SK-N-SH treated with all-trans-retinoic acid at 6 μM for 48 hours (cell line): Measurements from ENCODE around the gene PIP4K2C.
"Not testable (repeated sequence)": the region's sequence is repeated elsewhere in the genome, so short reads cannot be mapped to it uniquely, and the experiment has no call there.

ENCODE experiments used
- ATAC-seq: fragments of 200-7000 bp; cut with Tn5 transposase; 3 replicates; pipeline ENCODE4 v1.9.1; 2020; ENCODE audit warnings: mild to moderate bottlenecking, moderate library complexity
- ARNTL ChIP-seq: fragments of 450-650 bp; formaldehyde crosslinking; IDR thresholded peaks from 2 replicates; pipeline ENCODE4 v1.5.0; 2020; ENCODE audit warnings: low read depth, mild to moderate bottlenecking, moderate library complexity, borderline replicate concordance
- BACH2 ChIP-seq: fragments of 250-450 bp; sonication (Bioruptor Pico); IDR thresholded peaks from 2 replicates; pipeline ENCODE4 v1.9.0; 2021; ENCODE audit warnings: mild to moderate bottlenecking, borderline replicate concordance
- CSDC2 ChIP-seq: fragments of 250-450 bp; sonication (Bioruptor Pico); IDR thresholded peaks from 2 replicates; pipeline ENCODE4 v1.5.0; 2020; ENCODE audit warnings: mild to moderate bottlenecking, moderate library complexity
- ESRRG ChIP-seq: fragments of 250-450 bp; sonication (Bioruptor Pico); IDR thresholded peaks from 2 replicates; pipeline ENCODE4 v1.6.1; 2021; ENCODE audit warnings: mild to moderate bottlenecking
- GLIS3 ChIP-seq: fragments of 250-450 bp; sonication (Bioruptor Pico); IDR thresholded peaks from 2 replicates; pipeline ENCODE4 v1.5.0; 2020; ENCODE audit warnings: mild to moderate bottlenecking, moderate library complexity
- ISL1 ChIP-seq: fragments of 250-450 bp; sonication (Bioruptor Pico); IDR thresholded peaks from 2 replicates; pipeline ENCODE4 v2.1.2; 2022; ENCODE audit warnings: mild to moderate bottlenecking, moderate library complexity
- OSR1 ChIP-seq: fragments of 250-450 bp; sonication (Bioruptor Pico); IDR thresholded peaks from 2 replicates; pipeline ENCODE4 v1.8.0; 2022; ENCODE audit warnings: moderate library complexity, mild to moderate bottlenecking, inconsistent platforms
- PPARA ChIP-seq: fragments of 250-450 bp; sonication (Bioruptor Pico); IDR thresholded peaks from 2 replicates; pipeline ENCODE4 v1.5.0; 2020; ENCODE audit warnings: mild to moderate bottlenecking, borderline replicate concordance
- RARB ChIP-seq: fragments of 250-450 bp; sonication (Bioruptor Pico); IDR thresholded peaks from 2 replicates; pipeline ENCODE4 v1.8.0; 2021; ENCODE audit warnings: mild to moderate bottlenecking, moderate library complexity
- TCF4 ChIP-seq: fragments of 250-450 bp; sonication (Bioruptor Pico); IDR thresholded peaks from 2 replicates; pipeline ENCODE4 v1.8.0; 2021; ENCODE audit warnings: mild to moderate bottlenecking, moderate library complexity, borderline replicate concordance
- TOX ChIP-seq: fragments of 250-450 bp; sonication (Bioruptor Pico); IDR thresholded peaks from 2 replicates; pipeline ENCODE4 v1.8.0; 2021; ENCODE audit warnings: mild to moderate bottlenecking, moderate library complexity, borderline replicate concordance
- ZFP3 ChIP-seq: fragments of 250-450 bp; sonication (Bioruptor Pico); IDR thresholded peaks from 2 replicates; pipeline ENCODE4 v1.5.0; 2020; ENCODE audit warnings: mild to moderate bottlenecking, moderate library complexity
- ZFP30 ChIP-seq: fragments of 450-650 bp; formaldehyde crosslinking; IDR thresholded peaks from 2 replicates; pipeline ENCODE4 v1.5.0; 2022; ENCODE audit warnings: mild to moderate bottlenecking, moderate library complexity
- ZNF565 ChIP-seq: fragments of 450-650 bp; formaldehyde crosslinking; conservative IDR thresholded peaks from 2 replicates; pipeline ENCODE4 v1.5.0; 2020; ENCODE audit warnings: low read depth, mild to moderate bottlenecking, moderate library complexity
- ZNF70 ChIP-seq: fragments of 450-650 bp; formaldehyde crosslinking; IDR thresholded peaks from 2 replicates; pipeline ENCODE4 v1.5.0; 2020; ENCODE audit warnings: mild to moderate bottlenecking, moderate library complexity
- ZNF8 ChIP-seq: fragments of 450-650 bp; formaldehyde crosslinking; IDR thresholded peaks from 2 replicates; pipeline ENCODE4 v1.5.0; 2020; ENCODE audit warnings: mild to moderate bottlenecking, moderate library complexity
- TF ChIP-seq, protein P1 (sequence below): fragments of 250-450 bp; sonication (Bioruptor Pico); IDR thresholded peaks from 2 replicates; pipeline ENCODE4 v1.8.0; 2020; ENCODE audit warnings: mild to moderate bottlenecking, moderate library complexity, borderline replicate concordance
- TF ChIP-seq, protein P2 (sequence below): fragments of 250-450 bp; sonication (Bioruptor Pico); IDR thresholded peaks from 2 replicates; pipeline ENCODE4 v1.5.1; 2021; ENCODE audit warnings: mild to moderate bottlenecking, moderate library complexity
- TF ChIP-seq, protein P3 (sequence below): fragments of 250-450 bp; sonication (Bioruptor Pico); IDR thresholded peaks from 2 replicates; pipeline ENCODE4 v1.5.0; 2020; ENCODE audit warnings: mild to moderate bottlenecking, moderate library complexity
- TF ChIP-seq, protein P4 (sequence below): fragments of 250-450 bp; sonication (Bioruptor Pico); IDR thresholded peaks from 2 replicates; pipeline ENCODE4 v1.5.1; 2020; ENCODE audit warnings: low read depth, mild to moderate bottlenecking, moderate library complexity

Gene PIP4K2C

DNA sequence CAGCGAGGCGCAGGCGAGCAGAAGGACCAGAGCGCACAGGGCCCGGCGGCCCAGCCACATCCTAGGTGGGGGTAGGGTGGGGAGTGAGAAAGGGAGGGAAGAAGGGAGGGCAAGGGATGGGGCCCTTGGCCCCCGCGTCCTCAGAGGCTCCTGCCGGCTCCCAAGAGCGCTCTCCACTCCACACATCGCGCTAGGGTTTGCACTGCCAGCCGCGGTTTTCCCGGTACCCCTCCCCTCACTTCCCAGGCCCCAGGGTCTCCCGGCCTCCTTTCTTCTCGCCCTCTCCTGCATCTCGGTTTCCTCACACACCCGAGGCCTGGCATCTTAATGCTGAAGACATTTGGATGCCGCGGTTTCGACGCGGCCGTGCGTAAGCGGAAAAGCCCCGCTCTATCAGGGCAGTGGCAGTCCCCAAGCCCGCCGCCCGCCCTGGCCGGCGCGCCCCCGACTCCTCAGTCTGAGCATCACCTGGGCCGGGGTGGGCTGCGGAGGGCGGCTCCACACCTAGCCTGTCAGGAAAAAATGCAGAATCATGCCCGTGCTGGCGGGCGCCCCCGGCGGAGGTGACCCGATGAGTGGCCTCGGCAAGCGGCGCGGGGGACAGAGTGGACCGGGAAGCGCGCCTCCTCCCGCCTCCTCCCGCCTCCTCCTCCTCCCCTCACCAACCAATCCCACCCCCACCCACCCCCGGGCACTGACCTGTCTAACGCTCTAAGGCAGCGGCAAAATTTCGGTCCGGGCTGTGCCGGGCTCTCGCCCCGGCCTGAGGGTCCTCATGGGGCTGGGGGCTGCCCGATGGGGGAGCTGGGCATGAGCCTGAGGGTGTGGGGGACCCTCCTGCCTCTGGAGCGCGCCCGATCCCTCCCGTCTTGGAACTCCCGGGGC is 41.3 kb downstream of the PIP4K2C start (continued):
- TF ChIP-seq, protein P1, sequence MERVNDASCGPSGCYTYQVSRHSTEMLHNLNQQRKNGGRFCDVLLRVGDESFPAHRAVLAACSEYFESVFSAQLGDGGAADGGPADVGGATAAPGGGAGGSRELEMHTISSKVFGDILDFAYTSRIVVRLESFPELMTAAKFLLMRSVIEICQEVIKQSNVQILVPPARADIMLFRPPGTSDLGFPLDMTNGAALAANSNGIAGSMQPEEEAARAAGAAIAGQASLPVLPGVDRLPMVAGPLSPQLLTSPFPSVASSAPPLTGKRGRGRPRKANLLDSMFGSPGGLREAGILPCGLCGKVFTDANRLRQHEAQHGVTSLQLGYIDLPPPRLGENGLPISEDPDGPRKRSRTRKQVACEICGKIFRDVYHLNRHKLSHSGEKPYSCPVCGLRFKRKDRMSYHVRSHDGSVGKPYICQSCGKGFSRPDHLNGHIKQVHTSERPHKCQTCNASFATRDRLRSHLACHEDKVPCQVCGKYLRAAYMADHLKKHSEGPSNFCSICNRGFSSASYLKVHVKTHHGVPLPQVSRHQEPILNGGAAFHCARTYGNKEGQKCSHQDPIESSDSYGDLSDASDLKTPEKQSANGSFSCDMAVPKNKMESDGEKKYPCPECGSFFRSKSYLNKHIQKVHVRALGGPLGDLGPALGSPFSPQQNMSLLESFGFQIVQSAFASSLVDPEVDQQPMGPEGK (CRISPR knock-in tag), result no peak

DNA sequence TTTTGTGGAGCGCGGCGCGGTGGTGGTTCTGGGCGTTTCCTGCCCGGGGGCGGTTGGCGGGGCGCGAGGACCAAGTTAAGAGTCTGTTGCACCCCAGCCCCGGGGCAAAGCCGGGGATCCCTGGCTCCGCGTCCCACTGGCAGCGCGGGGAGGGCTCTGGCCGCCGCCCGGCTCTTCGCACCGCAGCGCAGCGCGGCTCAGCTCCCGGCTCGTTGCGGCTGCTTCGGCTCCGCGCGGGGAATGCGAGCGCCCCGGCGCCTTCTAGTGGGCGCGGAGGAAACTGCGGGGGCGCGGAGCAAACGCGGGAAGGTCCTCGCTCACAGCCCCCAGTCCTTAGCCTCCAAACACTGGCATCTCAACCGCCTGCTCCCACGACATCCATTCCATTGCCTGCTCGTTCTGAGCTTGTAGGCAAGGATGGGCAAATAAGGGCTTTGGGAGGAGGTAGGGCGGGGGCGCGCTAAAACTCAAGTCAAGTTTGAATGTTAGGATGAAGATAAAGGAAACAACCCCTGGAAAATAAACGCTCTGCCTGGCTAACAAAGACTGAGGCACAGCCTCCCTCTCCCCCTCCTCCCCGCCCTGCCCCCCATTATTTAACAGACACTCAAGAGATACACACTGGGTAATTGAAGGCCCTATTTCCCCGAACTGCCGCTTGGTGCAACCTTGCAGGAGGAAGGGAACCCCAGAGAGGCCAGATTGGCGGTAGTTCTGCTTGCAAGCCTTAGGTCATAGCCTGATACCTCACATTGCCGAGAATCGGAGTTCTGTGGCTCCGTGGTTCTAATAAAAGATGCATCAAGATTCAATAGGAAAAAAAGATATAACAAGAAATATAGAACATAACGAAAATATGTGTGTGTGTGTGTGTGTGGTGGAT is 42.2 kb downstream of the PIP4K2C start, which contains the start of gene B4GALNT1:
Gene B4GALNT1, minus strand, starts transcription at position 244 of the 883 bp plus-strand sequence. CDS start 1,069 bp downstream, outside the sequence.
- TF ChIP-seq, protein P2, sequence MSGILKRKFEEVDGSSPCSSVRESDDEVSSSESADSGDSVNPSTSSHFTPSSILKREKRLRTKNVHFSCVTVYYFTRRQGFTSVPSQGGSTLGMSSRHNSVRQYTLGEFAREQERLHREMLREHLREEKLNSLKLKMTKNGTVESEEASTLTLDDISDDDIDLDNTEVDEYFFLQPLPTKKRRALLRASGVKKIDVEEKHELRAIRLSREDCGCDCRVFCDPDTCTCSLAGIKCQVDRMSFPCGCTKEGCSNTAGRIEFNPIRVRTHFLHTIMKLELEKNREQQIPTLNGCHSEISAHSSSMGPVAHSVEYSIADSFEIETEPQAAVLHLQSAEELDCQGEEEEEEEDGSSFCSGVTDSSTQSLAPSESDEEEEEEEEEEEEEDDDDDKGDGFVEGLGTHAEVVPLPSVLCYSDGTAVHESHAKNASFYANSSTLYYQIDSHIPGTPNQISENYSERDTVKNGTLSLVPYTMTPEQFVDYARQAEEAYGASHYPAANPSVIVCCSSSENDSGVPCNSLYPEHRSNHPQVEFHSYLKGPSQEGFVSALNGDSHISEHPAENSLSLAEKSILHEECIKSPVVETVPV, result no peak
- TF ChIP-seq ZNF70 (no peak), BACH2 (CRISPR knock-in tag) (no peak), CSDC2 (CRISPR knock-in tag) (no peak), TCF4 (CRISPR knock-in tag) (no peak), ZNF8 (CRISPR knock-in tag) (no peak), ARNTL (CRISPR knock-in tag) (no peak), GLIS3 (CRISPR knock-in tag) (no peak), ZFP30 (CRISPR knock-in tag) (no peak), RARB (CRISPR knock-in tag) (no peak), ISL1 (no peak), ZNF565 (CRISPR knock-in tag) (no peak)
- TF ChIP-seq, protein P3, sequence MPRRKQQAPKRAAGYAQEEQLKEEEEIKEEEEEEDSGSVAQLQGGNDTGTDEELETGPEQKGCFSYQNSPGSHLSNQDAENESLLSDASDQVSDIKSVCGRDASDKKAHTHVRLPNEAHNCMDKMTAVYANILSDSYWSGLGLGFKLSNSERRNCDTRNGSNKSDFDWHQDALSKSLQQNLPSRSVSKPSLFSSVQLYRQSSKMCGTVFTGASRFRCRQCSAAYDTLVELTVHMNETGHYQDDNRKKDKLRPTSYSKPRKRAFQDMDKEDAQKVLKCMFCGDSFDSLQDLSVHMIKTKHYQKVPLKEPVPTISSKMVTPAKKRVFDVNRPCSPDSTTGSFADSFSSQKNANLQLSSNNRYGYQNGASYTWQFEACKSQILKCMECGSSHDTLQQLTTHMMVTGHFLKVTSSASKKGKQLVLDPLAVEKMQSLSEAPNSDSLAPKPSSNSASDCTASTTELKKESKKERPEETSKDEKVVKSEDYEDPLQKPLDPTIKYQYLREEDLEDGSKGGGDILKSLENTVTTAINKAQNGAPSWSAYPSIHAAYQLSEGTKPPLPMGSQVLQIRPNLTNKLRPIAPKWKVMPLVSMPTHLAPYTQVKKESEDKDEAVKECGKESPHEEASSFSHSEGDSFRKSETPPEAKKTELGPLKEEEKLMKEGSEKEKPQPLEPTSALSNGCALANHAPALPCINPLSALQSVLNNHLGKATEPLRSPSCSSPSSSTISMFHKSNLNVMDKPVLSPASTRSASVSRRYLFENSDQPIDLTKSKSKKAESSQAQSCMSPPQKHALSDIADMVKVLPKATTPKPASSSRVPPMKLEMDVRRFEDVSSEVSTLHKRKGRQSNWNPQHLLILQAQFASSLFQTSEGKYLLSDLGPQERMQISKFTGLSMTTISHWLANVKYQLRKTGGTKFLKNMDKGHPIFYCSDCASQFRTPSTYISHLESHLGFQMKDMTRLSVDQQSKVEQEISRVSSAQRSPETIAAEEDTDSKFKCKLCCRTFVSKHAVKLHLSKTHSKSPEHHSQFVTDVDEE (CRISPR knock-in tag), result no peak
- TF ChIP-seq, all 23 proteins: peak for 0
- peak; percentile 92 for ATAC-seq

DNA sequence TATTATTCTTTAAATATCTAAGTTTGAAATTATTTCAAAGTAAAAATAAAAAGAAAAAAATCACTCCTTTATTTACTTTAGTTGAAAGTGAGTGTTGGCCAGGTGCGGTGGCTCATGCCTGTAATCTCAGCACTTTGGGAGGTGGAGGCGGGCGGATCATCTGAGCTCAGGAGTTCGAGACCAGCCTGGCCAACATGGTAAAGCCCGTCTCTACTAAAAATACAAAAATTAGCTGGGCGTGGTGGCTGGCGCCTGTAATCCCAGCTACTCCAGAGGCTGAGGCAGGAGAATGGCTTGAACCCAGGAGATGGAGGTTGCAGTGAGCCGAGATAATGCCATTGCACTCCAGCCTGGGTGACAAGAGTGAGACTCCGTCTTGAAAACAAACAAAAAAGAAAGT is 45.7 kb downstream of the PIP4K2C start:
- not testable (repeated sequence) for ATAC-seq

DNA sequence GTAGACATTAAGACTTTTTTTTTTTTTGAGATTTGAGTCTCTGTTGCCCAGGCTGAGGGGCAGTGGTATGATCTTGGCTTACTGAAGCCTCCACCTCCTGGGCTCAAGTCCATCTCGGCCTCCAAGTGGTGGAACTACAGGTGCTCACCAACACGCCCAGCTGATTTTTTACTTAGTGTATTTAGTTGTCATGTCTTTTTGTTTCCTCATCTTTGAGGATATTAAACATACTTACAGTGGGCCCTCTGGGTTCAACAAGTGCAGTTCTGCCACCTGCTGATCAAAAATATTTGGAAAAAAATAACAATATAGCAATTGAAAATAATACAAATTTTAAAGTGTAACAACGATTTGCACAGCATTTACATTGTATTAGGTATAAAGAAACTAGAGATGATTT is 46.4 kb downstream of the PIP4K2C start:
- no peak for ATAC-seq
- no peak for TF ChIP-seq PPARA (CRISPR knock-in tag)
- TF ChIP-seq ESRRG, result no peak
- TF ChIP-seq CSDC2 (CRISPR knock-in tag), result no peak
- no peak for TF ChIP-seq ZFP30 (CRISPR knock-in tag)
- TF ChIP-seq, protein P2, result no peak
- TF ChIP-seq, protein P4, sequence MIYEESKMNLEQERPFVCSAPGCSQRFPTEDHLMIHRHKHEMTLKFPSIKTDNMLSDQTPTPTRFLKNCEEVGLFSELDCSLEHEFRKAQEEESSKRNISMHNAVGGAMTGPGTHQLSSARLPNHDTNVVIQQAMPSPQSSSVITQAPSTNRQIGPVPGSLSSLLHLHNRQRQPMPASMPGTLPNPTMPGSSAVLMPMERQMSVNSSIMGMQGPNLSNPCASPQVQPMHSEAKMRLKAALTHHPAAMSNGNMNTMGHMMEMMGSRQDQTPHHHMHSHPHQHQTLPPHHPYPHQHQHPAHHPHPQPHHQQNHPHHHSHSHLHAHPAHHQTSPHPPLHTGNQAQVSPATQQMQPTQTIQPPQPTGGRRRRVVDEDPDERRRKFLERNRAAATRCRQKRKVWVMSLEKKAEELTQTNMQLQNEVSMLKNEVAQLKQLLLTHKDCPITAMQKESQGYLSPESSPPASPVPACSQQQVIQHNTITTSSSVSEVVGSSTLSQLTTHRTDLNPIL (CRISPR knock-in tag), result no peak
- TF ChIP-seq RARB (CRISPR knock-in tag), result no peak
- no peak for TF ChIP-seq ZNF565 (CRISPR knock-in tag)
- TF ChIP-seq ZFP3 (CRISPR knock-in tag), result no peak
- no peak for TF ChIP-seq GLIS3 (CRISPR knock-in tag)
- TF ChIP-seq, protein P3 (CRISPR knock-in tag), result no peak
- no peak for TF ChIP-seq OSR1 (CRISPR knock-in tag)
- TF ChIP-seq ZNF70, result no peak
- no peak for TF ChIP-seq ARNTL (CRISPR knock-in tag)
- no peak for TF ChIP-seq TOX (CRISPR knock-in tag)
